GM23338 (cell line): ENCODE measurements around the gene RGMB. TPM values are rescaled to one million over a fixed set of nuclear protein-coding genes. Genes with fewer than 3 reads are reported as not detected.

Experiments
- ATAC-seq: fragments of 200-7000 bp; cut with Tn5 transposase; 3 replicates; pipeline ENCODE4 v1.9.1; 2020
- DNase-seq: peaks from one replicate; pipeline ENCODE4 v3.0.0-alpha.2; 2015; ENCODE audit warnings: low spot score
- H2AFZ ChIP-seq: fragments of 200-600 bp; sonication (generic); 2 replicates; pipeline ENCODE4 v1.8.0; 2016; ENCODE audit warnings: antibody characterized with exemption, mild to moderate bottlenecking, moderate library complexity
- H3F3A ChIP-seq: fragments of 200-600 bp; sonication (generic); replicated peaks from 2 replicates; pipeline ENCODE4 v1.8.0; 2017; ENCODE audit warnings: antibody characterized with exemption, mixed run types, low read depth
- H3K27ac ChIP-seq: fragments of 200-600 bp; sonication (generic); 2 replicates; pipeline ENCODE4 v1.6.1; 2016; ENCODE audit warnings: low read depth
- H3K27me3 ChIP-seq: fragments of 200-600 bp; sonication (generic); 2 replicates; pipeline ENCODE4 v1.8.0; 2016; ENCODE audit warnings: mild to moderate bottlenecking, mixed run types, moderate library complexity; ENCODE audit not compliant: insufficient read depth
- H3K36me3 ChIP-seq: fragments of 200-600 bp; sonication (generic); 2 replicates; pipeline ENCODE4 v1.8.0; 2016; ENCODE audit warnings: mild to moderate bottlenecking; ENCODE audit not compliant: insufficient read depth
- H3K4me1 ChIP-seq: fragments of 200-600 bp; sonication (generic); 2 replicates; pipeline ENCODE4 v1.8.0; 2016; ENCODE audit warnings: mild to moderate bottlenecking, moderate library complexity; ENCODE audit not compliant: insufficient read depth
- H3K4me2 ChIP-seq: fragments of 200-600 bp; sonication (generic); 2 replicates; pipeline ENCODE4 v1.7.1; 2017; ENCODE audit warnings: mixed run types
- H3K4me3 ChIP-seq: fragments of 200-600 bp; sonication (generic); 2 replicates; pipeline ENCODE4 v1.6.1; 2016; ENCODE audit warnings: mixed run types
- H3K79me2 ChIP-seq: fragments of 200-600 bp; sonication (generic); replicated peaks from 2 replicates; pipeline ENCODE4 v1.8.0; 2017; ENCODE audit warnings: mild to moderate bottlenecking; ENCODE audit not compliant: insufficient read depth
- H3K9me2 ChIP-seq: fragments of 200-600 bp; sonication (generic); 2 replicates; pipeline ENCODE4 v1.8.0; 2017; ENCODE audit not compliant: insufficient read depth
- H4K20me1 ChIP-seq: fragments of 200-600 bp; sonication (generic); replicated peaks from 2 replicates; pipeline ENCODE4 v1.8.0; 2017; ENCODE audit warnings: mild to moderate bottlenecking; ENCODE audit not compliant: insufficient read depth
- H3K27ac Mint-ChIP-seq: 2 replicates; pipeline ENCODE4 v1.8.0; 2020; ENCODE audit warnings: inconsistent platforms, mild to moderate bottlenecking, moderate library complexity, mixed read lengths
- H3K27me3 Mint-ChIP-seq: 3 replicates; pipeline ENCODE4 v1.8.0; 2022; ENCODE audit warnings: low read depth, mild to moderate bottlenecking, moderate library complexity, mixed read lengths, inconsistent platforms; ENCODE audit not compliant: insufficient read depth, poor library complexity
- H3K36me3 Mint-ChIP-seq: 3 replicates; pipeline ENCODE4 v1.8.0; 2021; ENCODE audit warnings: low read depth, mild to moderate bottlenecking, inconsistent platforms, moderate library complexity, mixed read lengths
- H3K4me1 Mint-ChIP-seq: 3 replicates; pipeline ENCODE4 v1.8.0; 2020; ENCODE audit warnings: mild to moderate bottlenecking, inconsistent platforms, mixed read lengths
- H3K4me3 Mint-ChIP-seq: 3 replicates; pipeline ENCODE4 v1.8.0; 2021; ENCODE audit warnings: moderate library complexity, mild to moderate bottlenecking, inconsistent platforms, mixed read lengths
- H3K9me3 Mint-ChIP-seq: 3 replicates; pipeline ENCODE4 v1.8.0; 2020; ENCODE audit warnings: moderate library complexity, mild to moderate bottlenecking, inconsistent platforms, mixed read lengths
- CREB1 ChIP-seq: fragments of 250-450 bp; sonication (Bioruptor Pico); IDR thresholded peaks from 2 replicates; pipeline ENCODE4 v1.5.0; 2020; ENCODE audit warnings: low read depth, mild to moderate bottlenecking, moderate library complexity
- CTCF ChIP-seq, 2 experiments: fragments of 200-600 bp in 1 of 2; sonication (generic) in 1 of 2; conservative IDR thresholded peaks; 2 replicates each; pipeline versions ENCODE4 v1.5.1 to v1.6.1; 2016 to 2017; ENCODE audit warnings: antibody characterized with exemption in 2 of 2, low read depth in 2 of 2, mild to moderate bottlenecking in 2 of 2, moderate library complexity in 1 of 2
- EZH2 ChIP-seq: fragments of 200-600 bp; sonication (generic); IDR thresholded peaks from one replicate; pipeline ENCODE4 v1.8.0; 2017; ENCODE audit warnings: antibody characterized with exemption, mild to moderate bottlenecking, low read depth; ENCODE audit not compliant: unreplicated experiment
- EZH2phosphoT487 ChIP-seq: fragments of 200-600 bp; sonication (generic); IDR thresholded peaks from one replicate; pipeline ENCODE4 v1.8.1; 2018; ENCODE audit warnings: antibody characterized with exemption; ENCODE audit not compliant: unreplicated experiment
- JUNB ChIP-seq: IDR thresholded peaks from one replicate; pipeline ENCODE4 v1.6.1; 2016; ENCODE audit warnings: antibody characterized with exemption; ENCODE audit not compliant: unreplicated experiment
- NANOG ChIP-seq: IDR thresholded peaks from 2 replicates; pipeline ENCODE4 v1.6.1; 2016; ENCODE audit warnings: antibody characterized with exemption, borderline replicate concordance
- POLR2AphosphoS5 ChIP-seq: IDR thresholded peaks from 2 replicates; pipeline ENCODE4 v1.6.1; 2016; ENCODE audit warnings: antibody characterized with exemption, low read depth
- REST ChIP-seq: IDR thresholded peaks from one replicate; pipeline ENCODE4 v1.6.1; 2018; ENCODE audit warnings: antibody characterized with exemption; ENCODE audit not compliant: unreplicated experiment
- STAT1 ChIP-seq: IDR thresholded peaks from one replicate; pipeline ENCODE4 v1.6.1; 2016; ENCODE audit warnings: antibody characterized with exemption; ENCODE audit not compliant: unreplicated experiment
- ZNF331 ChIP-seq: fragments of 250-450 bp; sonication (Bioruptor Pico); IDR thresholded peaks from 2 replicates; pipeline ENCODE4 v1.5.0; 2020; ENCODE audit warnings: low read depth, mild to moderate bottlenecking, moderate library complexity
- ZNF462 ChIP-seq: fragments of 250-450 bp; sonication (Bioruptor Pico); IDR thresholded peaks from 2 replicates; pipeline ENCODE4 v1.5.0; 2020; ENCODE audit warnings: mild to moderate bottlenecking, moderate library complexity
- polyA plus RNA-seq: library from polyadenylated mRNA; unstranded; fragments of >200 nt; fragmentation: Nextera tagmentation; extraction: Ambion mirVana; gene quantifications from 2 replicates; pipeline ENCODE4 v1.2.1, GENCODE V29; 2016
- total RNA-seq: library from RNA; depleted of rRNA; stranded (reverse); fragments of >200 nt; shearing (Covaris generic); gene quantifications from 2 replicates; pipeline ENCODE4 v1.2.3, GENCODE V29; 2014

Gene RGMB
- total and polyA plus RNA-seq, 2 experiments from 2014 or later: 21.7 to 34.3 TPM

GRCh38 chr5:98798847-98799246, 25.4 kb downstream of the RGMB start (continued):
- no peak for TF ChIP-seq ZNF462 (CRISPR knock-in tag)
- TF ChIP-seq POLR2AphosphoS5: no peak
- TF ChIP-seq EZH2: no peak
- TF ChIP-seq JUNB: no peak

- Histone ChIP-seq H3K4me3 (no peak overlapping the region), H4K20me1 (no peaks in the 10 kb centered on the region), H3K9me2 (no peaks in the 10 kb centered on the region), H3K79me2 (no peaks in the 10 kb centered on the region), H3K36me3 (0 out of 2 replicates have a peak, but pooled peaks cover 3% of the 10 kb centered on the region), H3K27ac (no peak overlapping the region), H3K4me1 (no peaks in the 10 kb centered on the region), H3F3A (no peaks in the 10 kb centered on the region), H3K27me3 (no peaks in the 10 kb centered on the region), H2AFZ (no peak overlapping the region), H3K4me2 (no peak overlapping the region)
- DNase-seq: no peak
- ATAC-seq: no peak
- Mint-ChIP-seq H3K4me3 (no peak overlapping the region), H3K27me3 (peaks cover 4% of the 10 kb centered on the region), H3K36me3 (peaks cover 28% of the 10 kb centered on the region), H3K4me1 (peaks cover under 1% of the 10 kb centered on the region; the same call in 2 of the 3 replicates), H3K9me3 (peaks cover 35% of the 10 kb centered on the region), H3K27ac (no peak overlapping the region)
- no peak for TF ChIP-seq STAT1
- no peak for TF ChIP-seq CREB1 (CRISPR knock-in tag)
- TF ChIP-seq CTCF (conservative IDR thresholded peaks at IDR 0.05; ENCODE audit: low read depth in 2 of 2): no peak
- no peak for TF ChIP-seq ZNF331
- no peak for TF ChIP-seq EZH2phosphoT487
- no peak for TF ChIP-seq NANOG
- TF ChIP-seq REST: no peak
- TF ChIP-seq POLR2AphosphoS5: no peak
These were observed 30.6 kb downstream of the RGMB start for GRCh38 chr5:98804066-98804465.
